HG02852 (cell line): ENCODE results near the gene MBL2.

Source experiments
- ATAC-seq: cut with Tn5 transposase; IDR thresholded peaks from one replicate; pipeline ENCODE4 v1.9.1; 2021; ENCODE audit warnings: mild to moderate bottlenecking, moderate library complexity; ENCODE audit not compliant: unreplicated experiment

The MBL2 gene

DNA sequence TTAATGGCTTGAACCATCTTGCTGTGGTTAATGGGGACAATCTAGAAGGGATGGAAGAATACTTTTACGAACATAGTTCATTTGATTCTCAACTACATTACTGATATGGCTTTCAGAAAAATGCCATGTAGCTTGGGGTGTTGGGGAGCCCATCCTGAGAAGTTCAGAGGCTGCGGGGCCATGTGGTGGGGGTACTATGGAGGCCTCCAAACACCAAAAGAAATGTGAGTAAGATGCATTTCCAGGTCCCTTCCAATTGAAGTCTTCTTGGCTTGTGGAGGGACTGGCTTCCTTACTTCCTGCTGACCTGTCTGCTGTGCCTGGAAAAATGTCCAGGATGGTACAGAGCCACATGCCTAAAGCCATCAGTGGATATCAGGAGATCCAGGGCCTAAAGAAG, 1.6 kb upstream of the MBL2 start:
- ATAC-seq, result no peak

DNA sequence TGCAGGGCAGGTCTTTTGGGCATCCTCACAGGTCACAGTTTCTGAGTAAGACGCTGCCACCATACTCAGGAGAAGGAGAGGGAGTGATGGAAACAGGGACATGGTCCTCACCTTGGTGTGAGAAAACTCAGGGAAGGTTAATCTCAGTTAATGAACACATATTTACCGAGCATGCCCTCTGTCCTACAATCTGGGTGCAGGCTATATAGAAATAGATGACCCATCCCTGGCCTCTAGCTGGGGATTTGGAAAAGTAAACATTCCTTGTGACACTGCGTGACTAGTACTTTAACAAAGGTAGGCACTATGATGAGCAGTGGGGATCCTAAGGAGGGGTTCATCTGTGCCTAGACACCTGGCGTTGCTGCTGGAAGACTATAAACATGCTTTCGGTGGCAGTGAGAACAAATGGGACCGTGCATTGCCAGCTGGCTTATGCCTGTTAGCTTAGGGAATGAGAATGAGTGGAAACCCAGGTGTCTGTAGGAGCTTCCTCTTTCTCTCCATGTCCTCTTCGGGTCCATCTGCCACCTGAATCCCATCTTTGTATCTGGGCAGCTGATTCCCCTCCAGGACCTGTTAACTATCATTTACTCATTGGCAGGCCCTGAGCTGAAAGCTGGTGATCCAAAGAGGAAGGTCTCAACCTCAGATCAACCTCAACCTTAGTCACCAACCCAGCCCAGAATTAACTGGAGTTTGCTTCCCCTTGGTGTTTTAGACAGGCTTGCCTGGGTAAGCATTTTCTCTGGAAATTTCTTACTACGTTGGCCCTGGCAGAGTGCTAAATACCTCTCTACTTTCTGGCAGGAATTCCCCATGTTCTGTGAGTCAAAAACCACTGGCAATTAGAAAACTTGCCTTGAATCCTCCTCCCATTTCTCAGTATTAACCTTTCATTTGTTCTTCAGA, 794 bp downstream of the MBL2 start:
- ATAC-seq, result no peak

DNA sequence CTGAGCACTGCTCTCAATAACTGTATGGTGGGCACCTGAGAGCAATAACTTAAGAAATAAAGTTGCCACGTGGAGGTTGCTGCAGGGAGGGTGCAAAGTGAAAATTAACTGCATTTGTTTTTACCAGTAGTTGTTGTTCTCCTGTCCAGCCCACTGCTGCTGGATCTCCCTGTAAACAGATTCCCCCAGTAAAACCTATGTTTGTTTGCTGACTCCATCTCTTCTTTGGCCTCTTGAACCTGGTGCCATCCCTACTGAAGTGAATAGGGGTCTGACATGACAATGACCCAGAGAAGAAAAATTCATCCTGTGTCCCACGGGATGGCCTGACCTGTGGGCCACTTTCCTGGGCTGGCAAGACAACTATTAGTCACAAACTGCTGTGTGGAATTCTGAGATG, 1.7 kb downstream of the MBL2 start:
- ATAC-seq, result no peak

DNA sequence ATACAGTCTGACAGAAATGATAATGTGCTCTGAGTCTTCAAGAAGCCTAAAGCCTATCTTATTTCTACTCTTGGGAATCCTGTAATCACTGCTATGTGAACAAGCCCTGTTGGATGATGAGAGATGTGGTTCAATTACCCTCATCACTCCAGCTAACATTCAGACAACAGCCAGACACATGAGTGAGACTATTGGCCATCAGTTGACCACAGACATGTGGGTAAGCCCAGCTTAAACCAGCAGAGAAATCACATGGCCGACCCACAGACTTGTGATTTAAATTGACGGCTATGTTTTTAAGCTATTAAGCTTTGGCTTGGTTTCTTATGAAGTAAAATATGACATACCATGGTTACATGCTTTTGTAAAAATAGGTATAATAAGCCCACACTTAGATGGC, 2.6 kb downstream of the MBL2 start:
- ATAC-seq, result no peak

DNA sequence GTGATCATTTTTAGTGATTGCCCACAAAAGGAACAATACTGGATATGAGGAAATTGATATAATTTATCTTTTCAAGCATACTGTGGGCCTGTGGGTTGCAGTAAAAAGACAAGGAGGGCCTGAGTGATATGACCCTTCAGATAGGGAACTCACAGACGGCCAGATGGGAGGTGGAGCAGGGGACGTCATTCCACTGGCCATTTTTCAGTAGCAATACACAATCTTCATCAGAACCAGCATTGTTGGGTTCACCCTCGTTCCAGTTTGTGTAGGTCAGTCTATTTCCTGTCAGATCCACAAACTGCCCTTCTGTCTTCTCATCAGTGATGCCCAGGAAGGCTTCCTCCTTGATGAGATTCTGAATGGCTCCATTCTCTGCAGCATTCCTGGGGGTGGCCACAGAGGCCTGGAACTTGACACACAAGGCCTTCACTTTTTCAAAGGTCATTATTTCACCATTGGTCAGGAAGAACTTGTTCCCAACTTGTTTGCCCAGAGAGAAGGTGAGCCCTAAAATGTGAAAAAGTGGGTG, 4.5 kb downstream of the MBL2 start:
- no peak for ATAC-seq

- no peak for ATAC-seq
Measured at GRCh38 chr10:52762088-52762487, 10.5 kb downstream of the MBL2 start.

DNA sequence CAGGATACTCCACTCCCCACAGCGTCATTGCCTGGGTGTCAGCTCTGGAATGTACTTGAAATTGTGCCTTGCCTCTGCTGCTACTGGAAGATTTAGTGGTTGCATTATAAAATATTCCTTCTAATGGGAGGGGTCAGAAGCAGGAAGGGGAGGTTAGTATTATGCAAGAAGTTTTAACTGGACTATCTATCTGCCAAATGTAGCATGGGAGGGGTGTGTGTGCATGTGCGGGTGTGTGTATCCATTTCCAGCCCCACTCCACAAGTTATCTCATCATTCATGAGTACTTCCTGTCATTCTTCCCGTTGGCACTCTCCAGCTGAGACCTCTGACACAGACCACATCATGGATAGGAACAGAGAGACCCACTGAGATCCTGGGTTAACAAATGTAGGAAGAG, 13.4 kb downstream of the MBL2 start:
- no peak for ATAC-seq

- no peak for ATAC-seq
Measured at GRCh38 chr10:52758406-52758805, 14.2 kb downstream of the MBL2 start.

GRCh38 chr10:52757773-52758172, 14.8 kb downstream of the MBL2 start:
- no peak for ATAC-seq

GRCh38 chr10:52756966-52757365, 15.6 kb downstream of the MBL2 start:
- ATAC-seq, result no peak

GRCh38 chr10:52756295-52756694, 16.3 kb downstream of the MBL2 start:
- no peak for ATAC-seq

- ATAC-seq, result peak; percentile 50
Measured at GRCh38 chr10:52755297-52756062, 17.1 kb downstream of the MBL2 start.

GRCh38 chr10:52752801-52753445, 19.7 kb downstream of the MBL2 start:
- ATAC-seq, result no peak

DNA sequence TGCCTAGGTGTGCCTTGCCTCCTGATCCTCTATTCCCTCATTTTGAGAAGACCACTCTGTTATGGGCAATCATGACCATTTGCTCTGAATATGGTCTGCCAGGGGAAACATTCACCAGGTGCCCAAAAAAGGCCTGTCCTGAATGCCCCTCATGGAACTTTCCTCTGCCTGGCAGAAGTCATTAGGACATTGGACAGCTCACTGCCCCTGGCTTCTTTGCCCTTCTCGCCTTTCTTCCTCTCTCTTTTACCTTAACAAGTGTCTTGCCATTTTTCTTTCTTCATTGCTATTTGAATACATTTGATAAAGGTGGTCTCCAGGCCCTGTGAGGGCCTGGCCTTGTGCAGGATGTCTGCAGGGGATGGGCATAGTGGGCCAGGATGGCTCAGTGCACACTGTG, 20.3 kb downstream of the MBL2 start:
- ATAC-seq, result no peak

DNA sequence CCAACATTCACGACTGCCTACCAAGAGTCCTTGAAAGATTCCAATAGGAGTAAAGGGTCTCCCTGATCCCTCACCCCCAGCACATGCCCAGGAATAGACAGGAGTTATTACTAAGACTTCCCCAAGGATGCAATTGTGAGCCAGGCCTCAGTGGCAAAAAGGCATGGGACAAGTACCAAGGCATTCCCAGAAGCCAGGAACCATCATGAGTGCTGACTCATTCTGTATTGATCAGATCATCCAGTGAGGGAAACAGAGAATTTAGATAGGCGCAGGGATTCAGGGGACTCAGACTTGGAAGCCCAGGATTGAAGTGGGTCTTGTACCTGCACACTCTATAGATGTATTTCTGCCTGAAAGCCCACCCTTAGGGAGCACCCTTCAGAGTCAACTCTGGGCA, 21.2 kb downstream of the MBL2 start:
- no peak for ATAC-seq

- no peak for ATAC-seq
Measured at GRCh38 chr10:52750629-52751028, 22.0 kb downstream of the MBL2 start.

DNA sequence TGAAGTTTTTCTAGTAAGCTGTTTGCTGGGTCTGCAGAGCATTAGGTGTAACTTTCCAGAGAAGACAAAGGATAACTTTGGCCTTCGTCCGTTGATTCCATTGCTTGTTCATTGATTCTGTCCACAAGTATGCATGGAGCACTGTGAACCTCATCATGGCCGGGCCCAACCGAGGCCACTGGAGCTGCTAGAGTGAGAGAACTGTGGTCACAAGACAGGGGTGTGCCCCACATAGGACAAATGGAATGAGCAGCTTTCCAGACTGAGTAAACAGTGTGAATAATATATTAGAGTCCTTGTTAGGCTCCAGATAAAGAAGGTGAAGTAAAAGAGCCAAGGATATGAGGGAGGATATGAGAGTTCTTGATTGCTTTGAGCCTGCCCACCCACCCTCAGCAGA, 24.9 kb downstream of the MBL2 start:
- ATAC-seq, result no peak

DNA sequence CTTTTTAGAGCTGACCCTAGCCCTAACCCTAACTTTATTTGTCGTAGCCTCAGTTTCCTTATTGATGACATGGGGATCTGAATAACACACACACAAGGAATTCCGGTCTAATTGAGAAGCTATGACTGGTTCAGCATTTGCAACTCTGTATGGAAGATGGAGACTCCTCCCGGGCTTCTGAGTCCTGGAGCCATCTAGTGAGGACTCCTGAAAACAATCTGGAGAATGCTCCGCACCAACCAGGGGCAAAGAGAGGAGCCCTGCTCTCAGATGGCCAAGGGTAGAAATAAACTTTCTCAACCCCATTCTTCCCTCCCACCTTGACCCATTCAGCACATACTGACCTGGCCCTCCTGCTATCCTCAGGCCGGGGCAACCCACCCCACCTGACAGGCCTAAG, 26.4 kb downstream of the MBL2 start:
- no peak for ATAC-seq

- ATAC-seq, result no peak
Measured at GRCh38 chr10:52744057-52744805, 28.4 kb downstream of the MBL2 start.

GRCh38 chr10:52742731-52743130, 29.9 kb downstream of the MBL2 start:
- ATAC-seq, result no peak

- ATAC-seq, result no peak
Measured at GRCh38 chr10:52741851-52742250, 30.7 kb downstream of the MBL2 start.
